ENCODE measurements around the gene STMN3. TPM values are rescaled to one million over a fixed set of nuclear protein-coding genes. Genes with fewer than 3 reads are reported as not detected.
"Not testable (repeated sequence)": the region's sequence is repeated elsewhere in the genome, so short reads cannot be mapped to it uniquely, and the experiment has no call there.

The STMN3 gene
- total RNA-seq, 1 donor from 2014 or later, result 5.5 TPM

DNA sequence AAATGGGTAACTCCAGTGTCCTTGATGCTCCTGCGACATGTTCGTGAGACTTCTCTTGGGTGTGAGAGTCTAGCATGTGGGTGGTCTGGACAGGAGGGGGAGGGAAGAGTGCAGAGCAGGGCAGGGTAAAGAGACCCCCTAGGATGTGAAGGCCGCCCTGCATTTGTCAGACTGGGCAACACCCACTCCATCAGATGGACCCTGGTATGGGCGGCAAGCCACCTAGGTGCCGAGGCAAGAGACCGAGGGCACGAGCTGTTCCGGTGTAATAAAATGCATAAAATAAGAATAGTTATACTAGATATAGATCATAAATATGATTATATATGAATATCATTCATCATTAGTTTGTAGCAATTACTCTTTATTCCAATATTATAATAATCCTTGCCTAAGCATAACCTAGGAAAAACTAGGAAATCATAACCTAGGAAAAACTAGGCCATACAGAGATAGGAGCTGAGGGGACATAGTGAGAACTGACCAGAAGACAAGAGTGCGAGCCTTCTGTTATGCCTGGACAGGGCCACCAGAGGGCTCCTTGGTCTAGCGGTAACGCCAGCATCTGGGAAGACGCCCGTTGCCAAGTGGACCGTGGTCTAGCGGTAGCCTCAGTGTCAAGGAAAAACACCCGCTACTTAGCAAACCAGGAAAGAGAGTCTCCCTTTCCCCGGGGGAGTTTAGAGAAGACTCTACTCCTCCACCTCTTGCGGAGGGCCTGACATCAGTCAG lies 39.2 kb downstream of the STMN3 start:
- H3K4me3 Mint-ChIP-seq; H3K4me1 Mint-ChIP-seq (ENCODE audit: low read depth); H3K27ac Mint-ChIP-seq; H3K27me3 Mint-ChIP-seq (ENCODE audit: insufficient read depth); DNase-seq (ENCODE audit: low spot score); intact Hi-C loops (cut with micrococcal nuclease); H3K9me3 Mint-ChIP-seq: not testable (repeated sequence)
- H3K36me3 Mint-ChIP-seq (ENCODE audit: low read depth), result peaks cover 32% of the 10 kb centered on the region

DNA sequence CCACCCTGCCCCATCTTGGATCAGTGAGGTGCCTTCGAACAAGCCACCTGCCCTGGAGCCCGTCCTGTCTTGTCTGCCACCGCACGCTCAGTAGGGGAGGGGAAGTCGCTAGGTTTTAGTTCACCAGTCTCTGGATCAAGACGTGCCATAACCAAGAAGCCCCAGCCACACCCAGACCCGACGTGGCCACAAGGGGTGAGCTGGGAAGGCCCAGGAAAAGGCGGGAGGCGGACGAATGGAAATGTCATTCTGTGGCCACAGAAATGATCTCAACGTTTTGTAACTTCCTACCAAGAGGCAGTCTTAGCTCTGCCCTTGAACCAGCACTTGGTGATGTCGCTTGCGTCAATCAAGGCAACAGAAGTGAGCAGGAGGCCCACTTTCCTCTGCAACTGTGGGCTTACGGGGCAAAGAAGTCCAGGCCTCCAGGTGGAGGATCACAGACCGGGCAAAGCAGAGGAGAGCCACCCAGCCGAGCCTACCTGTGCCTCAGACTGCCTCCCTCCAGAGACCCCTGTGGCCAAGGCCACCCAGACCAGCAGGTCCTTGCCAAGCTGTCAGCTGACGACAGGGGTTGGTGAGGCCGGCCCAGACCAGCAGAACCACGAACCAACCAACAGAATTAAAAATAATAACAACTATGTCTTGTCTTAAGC lies 40.8 kb downstream of the STMN3 start:
- H3K27me3 Mint-ChIP-seq (ENCODE audit: insufficient read depth), result no peaks in the 10 kb centered on the region
- H3K36me3 Mint-ChIP-seq (ENCODE audit: low read depth), result peaks cover 26% of the 10 kb centered on the region
- H3K4me3 Mint-ChIP-seq, result no peak overlapping the region
- no peaks in the 10 kb centered on the region for H3K4me1 Mint-ChIP-seq (ENCODE audit: low read depth)
- H3K9me3 Mint-ChIP-seq, result no peaks in the 10 kb centered on the region
- intact Hi-C loops (cut with micrococcal nuclease), result no loop called here
- no peak for DNase-seq (ENCODE audit: low spot score)
- no peak overlapping the region for H3K27ac Mint-ChIP-seq

DNA sequence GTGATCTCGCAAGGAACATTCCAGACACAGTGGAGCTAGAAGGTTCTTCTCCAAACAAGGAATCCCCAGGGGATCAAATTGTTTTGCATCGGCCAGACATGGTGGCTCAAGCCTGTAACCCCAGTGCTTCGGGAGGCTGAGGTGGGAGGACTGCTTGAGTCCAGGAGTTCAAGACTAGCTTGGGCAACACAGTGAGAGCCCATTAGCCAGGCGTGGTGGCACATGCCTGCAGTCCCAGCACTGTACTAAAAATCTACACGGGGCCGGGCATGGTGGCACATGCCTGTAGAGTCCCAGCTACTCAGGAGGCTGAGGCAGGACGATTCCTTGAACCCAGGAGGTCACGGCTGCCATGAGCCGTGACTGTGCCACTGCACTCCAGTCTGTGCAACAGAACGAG lies 41.6 kb downstream of the STMN3 start:
- Mint-ChIP-seq H3K9me3 (no peaks in the 10 kb centered on the region), H3K27me3 (ENCODE audit: insufficient read depth) (no peaks in the 10 kb centered on the region), H3K4me3 (no peak overlapping the region), H3K27ac (no peak overlapping the region), H3K4me1 (ENCODE audit: low read depth) (no peaks in the 10 kb centered on the region), H3K36me3 (ENCODE audit: low read depth) (peaks cover 22% of the 10 kb centered on the region)
- DNase-seq (ENCODE audit: low spot score), result no peak
- intact Hi-C loops (cut with micrococcal nuclease), result no loop called here

DNA sequence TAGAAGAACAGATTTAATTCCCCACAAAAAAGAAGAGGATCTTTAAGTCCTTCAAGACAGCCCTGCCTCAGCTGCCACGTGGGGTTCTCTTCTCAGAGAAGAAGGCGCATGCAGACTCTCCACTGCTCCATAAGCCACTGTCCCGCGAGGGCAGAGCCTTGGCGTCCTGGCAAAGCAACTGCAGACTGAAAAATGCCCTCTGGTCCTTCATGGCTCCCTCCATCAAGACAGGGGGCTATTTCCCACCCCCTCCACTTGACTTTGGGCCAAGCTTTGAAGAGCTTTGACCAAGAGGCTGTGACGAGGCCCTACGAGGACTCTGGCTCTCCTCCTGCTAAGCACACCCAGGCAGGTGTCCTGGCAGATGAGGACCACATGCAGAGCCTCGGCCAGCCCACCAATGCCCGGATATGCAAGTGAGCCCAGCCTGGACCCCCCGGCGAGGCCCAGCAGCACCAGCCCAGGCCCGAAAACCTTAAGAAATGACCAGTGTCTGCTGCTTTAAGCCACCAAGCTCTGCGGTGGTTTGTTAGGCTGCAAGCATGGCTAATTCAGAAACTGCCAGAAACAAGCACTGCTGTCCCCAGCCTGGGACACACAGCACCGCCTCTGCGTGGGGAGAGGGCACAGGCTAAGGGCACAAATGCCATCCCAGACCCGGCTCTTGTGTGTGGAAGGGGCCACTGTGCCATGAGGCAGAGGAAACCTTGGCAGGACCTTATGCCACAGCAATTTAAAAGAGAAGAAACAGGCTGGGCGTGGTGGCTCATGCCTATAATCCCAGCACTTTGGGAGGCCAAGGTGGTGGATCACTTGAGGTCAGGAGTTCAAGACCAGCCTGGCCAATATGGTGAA lies 42.4 kb downstream of the STMN3 start:
- intact Hi-C loops (cut with micrococcal nuclease), result no loop called here
- Mint-ChIP-seq H3K4me3 (no peak overlapping the region), H3K27ac (no peak overlapping the region), H3K36me3 (ENCODE audit: low read depth) (peaks cover 19% of the 10 kb centered on the region), H3K9me3 (no peaks in the 10 kb centered on the region), H3K4me1 (ENCODE audit: low read depth) (no peaks in the 10 kb centered on the region), H3K27me3 (ENCODE audit: insufficient read depth) (no peaks in the 10 kb centered on the region)
- DNase-seq (ENCODE audit: low spot score), result no peak

DNA sequence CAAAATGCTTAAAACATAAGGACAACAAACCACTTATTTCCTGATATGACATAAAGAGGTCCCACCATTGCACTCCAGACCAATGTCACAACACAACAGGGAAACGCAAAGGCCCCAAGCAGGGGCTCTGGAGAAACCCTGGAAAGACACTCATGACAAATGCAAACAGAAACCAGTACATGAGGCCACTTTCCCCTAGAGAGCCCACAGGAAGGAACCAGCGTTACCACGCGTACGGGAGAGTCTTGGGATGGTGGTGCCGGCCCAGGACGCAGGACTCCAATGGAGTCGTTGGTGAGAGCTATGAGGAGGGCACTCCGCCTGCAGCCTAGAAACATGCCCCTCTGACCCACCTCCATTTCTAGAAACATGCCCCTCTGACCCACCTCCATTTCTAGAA lies 46.5 kb downstream of the STMN3 start:
- DNase-seq (ENCODE audit: low spot score), result no peak
- Mint-ChIP-seq H3K36me3 (ENCODE audit: low read depth) (peaks cover 22% of the 10 kb centered on the region), H3K4me1 (ENCODE audit: low read depth) (no peaks in the 10 kb centered on the region), H3K27ac (no peak overlapping the region), H3K4me3 (no peak overlapping the region), H3K27me3 (ENCODE audit: insufficient read depth) (no peaks in the 10 kb centered on the region), H3K9me3 (no peaks in the 10 kb centered on the region)
- intact Hi-C loops (cut with micrococcal nuclease), result no loop called here

DNA sequence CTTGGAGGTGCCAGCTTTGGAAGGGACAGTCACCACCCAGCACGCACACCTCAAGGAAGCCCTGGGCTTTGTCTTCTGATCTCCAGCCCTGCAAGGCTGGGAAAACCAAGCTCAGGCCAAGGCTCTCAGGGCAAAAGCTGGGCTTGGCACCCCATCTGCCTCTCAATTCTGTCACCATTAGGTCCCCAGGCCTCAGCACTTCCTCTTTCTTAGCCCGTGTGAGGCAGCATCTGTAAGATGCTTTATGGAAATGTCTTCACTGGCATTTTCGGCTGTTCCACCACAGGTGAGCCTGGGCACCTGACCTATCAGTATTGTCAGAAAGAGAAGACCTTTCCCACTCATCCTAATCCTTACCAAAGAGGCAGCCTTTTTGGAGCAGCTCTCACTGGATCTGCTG lies 50.9 kb downstream of the STMN3 start:
- H3K4me3 Mint-ChIP-seq, result no peak overlapping the region
- H3K36me3 Mint-ChIP-seq (ENCODE audit: low read depth), result peaks cover 36% of the 10 kb centered on the region
- no peaks in the 10 kb centered on the region for H3K9me3 Mint-ChIP-seq
- H3K27me3 Mint-ChIP-seq (ENCODE audit: insufficient read depth), result no peaks in the 10 kb centered on the region
- no peaks in the 10 kb centered on the region for H3K4me1 Mint-ChIP-seq (ENCODE audit: low read depth)
- no peak overlapping the region for H3K27ac Mint-ChIP-seq
- intact Hi-C loops (cut with micrococcal nuclease), result no loop called here
- no peak for DNase-seq (ENCODE audit: low spot score)

DNA sequence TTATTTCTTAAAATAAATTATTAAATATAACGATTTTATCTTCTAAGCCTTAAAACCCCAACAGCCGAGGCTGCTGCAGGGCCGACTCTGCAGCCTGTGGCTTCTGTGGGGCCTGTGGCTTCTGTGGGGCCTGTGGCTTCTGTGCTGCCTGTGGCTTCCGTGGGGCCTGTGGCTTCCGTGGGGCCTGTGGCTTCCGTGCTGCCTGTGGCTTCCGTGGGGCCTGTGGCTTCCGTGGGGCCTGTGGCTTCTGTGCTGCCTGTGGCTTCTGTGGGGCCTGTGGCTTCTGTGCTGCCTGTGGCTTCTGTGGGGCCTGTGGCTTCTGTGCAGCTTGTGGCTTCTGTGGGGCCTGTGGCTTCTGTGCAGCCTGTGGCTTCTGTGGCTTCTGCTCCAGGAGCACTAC lies 51.5 kb downstream of the STMN3 start:
- peaks cover 36% of the 10 kb centered on the region for H3K36me3 Mint-ChIP-seq (ENCODE audit: low read depth)

DNA sequence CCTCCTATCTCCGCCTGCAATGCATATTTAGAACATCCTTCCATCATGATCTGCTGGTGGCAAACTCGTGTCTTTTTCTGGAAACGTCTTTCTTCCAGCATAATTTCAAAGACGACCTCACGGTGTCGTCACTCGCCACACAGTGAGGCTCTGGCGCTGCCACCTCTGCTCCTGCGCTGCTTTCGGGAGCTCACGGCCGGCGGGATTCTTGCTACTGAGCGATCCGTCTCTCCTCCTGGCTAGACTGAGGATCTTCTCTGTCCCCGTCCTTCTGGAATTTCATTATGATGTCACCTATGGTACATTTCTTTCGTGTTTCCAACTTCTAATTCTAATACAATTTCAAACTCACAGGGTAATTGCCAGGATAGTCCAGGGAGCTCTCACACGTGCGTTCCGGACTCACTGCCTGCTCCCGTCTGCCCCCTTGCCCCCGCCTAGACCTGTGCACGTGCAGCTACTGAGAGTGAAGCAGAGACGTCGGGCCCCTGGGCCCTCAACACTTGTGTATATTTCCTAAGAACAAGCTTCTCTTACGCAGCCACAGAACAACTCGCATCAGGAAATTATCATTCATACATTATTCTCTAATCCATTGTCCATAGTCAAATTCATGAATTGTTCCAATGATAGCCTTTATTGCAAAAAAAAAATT lies 53.7 kb downstream of the STMN3 start:
- intact Hi-C loops (cut with micrococcal nuclease), result no loop called here
- Mint-ChIP-seq H3K36me3 (ENCODE audit: low read depth) (peaks cover 40% of the 10 kb centered on the region), H3K4me1 (ENCODE audit: low read depth) (no peaks in the 10 kb centered on the region), H3K27me3 (ENCODE audit: insufficient read depth) (no peaks in the 10 kb centered on the region), H3K9me3 (no peaks in the 10 kb centered on the region), H3K4me3 (no peak overlapping the region), H3K27ac (no peak overlapping the region)
- DNase-seq (ENCODE audit: low spot score), result no peak

More for the DNA sequence above, 51.5 kb downstream of the STMN3 start:
- H3K9me3 Mint-ChIP-seq; H3K4me1 Mint-ChIP-seq (ENCODE audit: low read depth); H3K27ac Mint-ChIP-seq; DNase-seq (ENCODE audit: low spot score); H3K27me3 Mint-ChIP-seq (ENCODE audit: insufficient read depth); intact Hi-C loops (cut with micrococcal nuclease); H3K4me3 Mint-ChIP-seq: not testable (repeated sequence)

DNA sequence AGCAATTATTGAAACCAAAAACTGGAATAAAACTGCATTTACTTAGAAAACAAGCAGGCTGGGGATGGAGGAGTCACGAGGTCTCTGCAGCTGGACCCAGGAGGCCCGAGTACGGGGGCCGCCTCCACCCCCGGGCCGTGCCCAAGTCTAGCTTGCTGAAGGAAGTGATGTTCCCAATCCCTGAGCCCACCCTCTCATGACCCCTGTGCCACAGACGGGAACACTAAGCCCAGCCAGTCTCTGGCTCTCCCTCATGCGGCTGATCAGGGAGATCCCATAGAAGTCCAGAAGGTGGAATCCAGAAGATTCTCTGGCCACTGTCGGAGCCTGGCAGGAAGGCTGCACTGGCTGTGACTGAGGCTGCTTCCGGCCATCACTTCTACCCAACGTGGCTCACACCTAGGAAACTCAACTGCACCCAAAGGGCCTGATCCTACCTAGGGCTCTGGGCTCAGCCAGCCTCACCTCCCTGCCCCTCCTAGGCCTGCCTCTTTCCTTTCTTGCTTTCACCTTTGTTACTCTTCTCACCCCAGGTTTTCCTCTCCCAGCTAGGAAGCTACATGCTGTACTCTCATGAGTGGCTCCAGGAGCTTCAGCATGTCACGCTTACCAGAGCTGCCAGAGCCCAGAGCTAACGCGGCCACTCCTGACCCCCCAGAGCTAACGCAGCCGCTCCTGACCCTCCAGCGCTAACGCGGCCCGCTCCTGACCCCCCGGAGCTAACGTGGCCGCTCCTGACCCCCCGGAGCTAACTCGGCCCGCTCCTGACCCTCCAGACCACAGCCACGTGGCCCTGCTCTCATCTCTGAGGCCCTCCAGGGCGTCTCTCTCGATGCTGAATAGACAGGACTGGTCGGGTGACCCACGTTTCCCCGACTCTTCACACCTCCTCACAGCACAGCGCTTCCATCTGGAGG lies 54.5 kb downstream of the STMN3 start:
- H3K27me3 Mint-ChIP-seq (ENCODE audit: insufficient read depth), result no peaks in the 10 kb centered on the region

DNA sequence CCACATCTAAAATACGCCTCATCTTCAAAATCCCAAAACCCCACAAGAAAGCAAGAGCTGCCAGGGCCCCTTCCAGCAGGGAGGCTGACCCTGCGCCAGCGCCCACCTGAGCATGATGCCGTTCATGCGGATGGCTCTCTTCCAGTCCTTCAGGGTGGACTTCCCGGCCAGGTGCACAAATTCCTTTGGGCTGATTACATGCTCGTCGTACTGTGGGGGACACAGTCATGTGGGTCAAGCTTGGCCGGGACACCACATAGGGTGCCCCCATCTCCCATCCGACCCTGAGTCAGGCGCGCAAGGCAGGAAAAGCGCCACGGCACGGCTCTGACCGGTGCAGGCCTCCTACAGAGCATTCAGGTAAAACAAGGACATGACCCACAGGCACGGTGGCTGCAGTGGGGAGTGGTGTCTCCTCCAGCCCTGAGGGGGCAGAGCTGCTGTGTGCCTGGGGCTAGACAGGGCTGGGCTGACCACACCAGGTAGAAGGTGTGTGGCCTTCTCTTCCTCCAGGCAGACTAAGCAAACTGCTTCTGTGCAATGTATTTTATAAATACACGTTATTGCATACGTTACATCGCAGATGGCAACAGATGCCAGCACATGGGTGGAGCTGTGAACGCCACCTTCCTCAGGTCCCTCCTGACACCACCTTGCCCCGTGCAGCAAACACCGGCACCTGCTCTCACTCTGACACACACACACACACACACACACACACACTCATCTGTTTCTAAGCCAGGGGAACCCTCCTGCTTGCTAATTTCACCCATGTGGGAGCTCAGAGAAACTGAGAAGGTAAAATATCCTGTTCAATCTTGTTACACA lies 55.4 kb downstream of the STMN3 start:
- no peaks in the 10 kb centered on the region for H3K27me3 Mint-ChIP-seq (ENCODE audit: insufficient read depth)
- DNase-seq (ENCODE audit: low spot score), result no peak
- peaks cover 39% of the 10 kb centered on the region for H3K36me3 Mint-ChIP-seq (ENCODE audit: low read depth)
- no peak overlapping the region for H3K27ac Mint-ChIP-seq
- H3K9me3 Mint-ChIP-seq, result no peaks in the 10 kb centered on the region
- H3K4me1 Mint-ChIP-seq (ENCODE audit: low read depth), result no peaks in the 10 kb centered on the region
- no peak overlapping the region for H3K4me3 Mint-ChIP-seq
- intact Hi-C loops (cut with micrococcal nuclease), result no loop called here

More for the DNA sequence above, 54.5 kb downstream of the STMN3 start:
- Mint-ChIP-seq H3K27ac (no peak overlapping the region), H3K9me3 (no peaks in the 10 kb centered on the region), H3K4me1 (ENCODE audit: low read depth) (no peaks in the 10 kb centered on the region), H3K4me3 (no peak overlapping the region), H3K36me3 (ENCODE audit: low read depth) (peaks cover 36% of the 10 kb centered on the region)
- intact Hi-C loops (cut with micrococcal nuclease), result no loop called here
- DNase-seq (ENCODE audit: low spot score), result no peak

DNA sequence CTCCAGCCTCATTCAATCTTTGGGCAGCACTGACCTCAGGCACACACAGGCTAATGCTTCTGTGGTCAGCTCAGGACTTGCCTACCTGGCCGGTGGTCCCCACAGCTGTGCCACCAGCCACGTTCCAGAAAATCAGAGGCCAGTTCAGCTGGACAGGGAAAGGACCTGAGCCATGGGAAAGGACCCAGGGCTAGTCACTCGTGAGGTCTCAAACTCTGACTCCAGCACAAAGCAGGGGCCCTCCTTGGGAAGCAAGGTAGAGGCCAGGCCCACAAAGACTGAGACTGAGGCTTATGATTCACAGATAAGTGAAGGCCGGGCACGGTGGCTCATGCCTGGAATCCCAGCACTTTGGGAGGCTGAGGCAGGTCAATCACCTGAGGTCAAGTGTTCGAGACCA lies 56.8 kb downstream of the STMN3 start:
- Mint-ChIP-seq H3K9me3 (no peaks in the 10 kb centered on the region), H3K27me3 (ENCODE audit: insufficient read depth) (no peaks in the 10 kb centered on the region), H3K4me3 (no peak overlapping the region), H3K27ac (no peak overlapping the region), H3K4me1 (ENCODE audit: low read depth) (no peaks in the 10 kb centered on the region), H3K36me3 (ENCODE audit: low read depth) (peaks cover 32% of the 10 kb centered on the region)
- no peak for DNase-seq (ENCODE audit: low spot score)
- intact Hi-C loops (cut with micrococcal nuclease), result no loop called here

All from activated T-helper 1 cell treated with anti-CD3 and anti-CD28 coated beads, Interleukin-12 subunit alpha, Interleukin-12 subunit beta, Interleukin-2, Interleukin-4 antibody, amounts not matched to agents 30 ng/mL and 10 ng/mL and 1 ng/mL, durations not matched to agents 14 hours and 24 hours and 36 hours (primary cell).